GM19468 (cell line): ENCODE results near the gene CCDC180.

Experiments
- ATAC-seq: cut with Tn5 transposase; IDR thresholded peaks from one replicate; pipeline ENCODE4 v1.9.1; 2021; ENCODE audit warnings: mild to moderate bottlenecking, moderate library complexity, moderate number of reproducible peaks; ENCODE audit not compliant: unreplicated experiment; ENCODE audit errors: extremely low read depth

CCDC180 gene

DNA sequence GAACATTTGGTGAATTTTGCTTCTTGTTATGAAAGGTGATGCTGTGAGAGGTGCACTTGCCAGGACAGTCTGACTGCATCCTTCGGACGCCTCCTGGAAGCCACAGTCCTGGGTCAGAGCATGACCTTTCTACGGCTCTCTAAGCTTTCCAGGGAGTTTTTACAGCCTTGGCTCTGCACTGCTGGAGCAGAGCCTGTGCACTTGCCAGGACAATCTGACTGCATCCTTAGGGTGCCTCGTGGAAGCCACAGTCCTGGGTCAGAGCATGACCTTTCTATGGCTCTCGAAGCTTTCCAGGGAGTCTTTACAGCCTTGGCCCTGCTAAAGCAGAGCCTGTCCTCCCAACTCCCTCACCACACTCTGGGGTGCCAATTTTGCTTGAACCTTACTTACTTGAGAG lies 49.6 kb downstream of the CCDC180 start:
- ATAC-seq = no peak
